Gastrocnemius medialis (tissue), 4 donors: Measurements from ENCODE around the gene PKP4. TPM values are rescaled to one million over a fixed set of nuclear protein-coding genes. Genes with fewer than 3 reads are reported as not detected.

Experiments
- ATAC-seq, 2 donors: fragments of 150-250 bp; one replicate each; pipeline ENCODE4 v1.9.1; 2016
- DNase-seq, 2 donors: peaks; one replicate each; pipeline ENCODE4 v3.0.0-alpha.2; 2019
- H3K27ac ChIP-seq, 4 donors: fragments of 200-600 bp; sonication (generic); 1 replicate in 1 of 4; 2 replicates in 3 of 4; pipeline ENCODE4 v1.5.1; 2016 to 2018; ENCODE audit warnings: mild to moderate bottlenecking in 2 of 4, moderate library complexity in 1 of 4
- H3K27me3 ChIP-seq, 3 donors: fragments of 200-600 bp; sonication (generic) in 2 of 3; 1 replicate in 1 of 3; 2 replicates in 2 of 3; pipeline versions ENCODE4 v1.5.1 to v1.6.0; 2016 to 2019; ENCODE audit warnings: mild to moderate bottlenecking in 1 of 3, moderate library complexity in 1 of 3
- H3K36me3 ChIP-seq, 2 donors: fragments of 200-600 bp; sonication (generic) in 1 of 2; one replicate each; pipeline ENCODE4 v1.5.1; 2017 to 2018
- H3K4me1 ChIP-seq, 2 donors: fragments of 200-600 bp; sonication (generic) in 1 of 2; one replicate each; pipeline ENCODE4 v1.5.1; 2016 to 2017; ENCODE audit warnings: mild to moderate bottlenecking in 2 of 2
- H3K4me3 ChIP-seq, 4 donors: fragments of 200-600 bp; sonication (generic) in 3 of 4; 1 replicate in 1 of 4; 2 replicates in 3 of 4; pipeline ENCODE4 v1.5.1; 2016 to 2019; ENCODE audit warnings: mild to moderate bottlenecking in 2 of 4
- H3K9me3 ChIP-seq, 3 donors: fragments of 200-600 bp; sonication (generic) in 2 of 3; 1 replicate in 1 of 3; 2 replicates in 2 of 3; pipeline ENCODE4 v1.5.1; 2016 to 2019
- POLR2A ChIP-seq, 2 donors: fragments of 450-650 bp; IDR thresholded peaks; one replicate each; pipeline ENCODE4 v1.6.1; 2017; ENCODE audit warnings: antibody characterized with exemption in 2 of 2, mild to moderate bottlenecking in 2 of 2, moderate library complexity in 2 of 2
- in situ Hi-C, 4 donors: fragments of 200-750 bp; cut with MboI; loops; one replicate each; pipeline versions ENCODE4 v1.15.0 to v1.8.0; 2017; ENCODE audit warnings: low sequenced_read_pairs in 4 of 4
- intact Hi-C: fragments of 100-400 bp; cut with DNase I; formaldehyde crosslinking; loops from one replicate; pipeline ENCODE4 v1.15.1; 2023; ENCODE audit warnings: low total_unique reads
- total RNA-seq, 4 donors: library from RNA; depleted of rRNA; stranded (reverse); fragments of >200 nt; gene quantifications; one replicate each; pipeline versions ENCODE4 v1.1.0 to v1.2.3, GENCODE V29; 2016
- TF ChIP-seq, protein P1 (sequence below), 5 experiments: fragments of 450-650 bp in 3 of 5; fragments of 200-600 bp in 2 of 5; sonication (generic) in 2 of 5; IDR thresholded peaks in 4 of 5; conservative IDR thresholded peaks in 1 of 5; 1 replicate in 4 of 5; 2 replicates in 1 of 5; pipeline ENCODE4 v1.5.1; 2016 to 2019; ENCODE audit warnings: antibody characterized with exemption in 5 of 5, mild to moderate bottlenecking in 3 of 5, moderate library complexity in 3 of 5

Gene PKP4
- total RNA-seq, 4 donors from 2014 or later: 15.3 to 36.0 (median 25.6) TPM

DNA sequence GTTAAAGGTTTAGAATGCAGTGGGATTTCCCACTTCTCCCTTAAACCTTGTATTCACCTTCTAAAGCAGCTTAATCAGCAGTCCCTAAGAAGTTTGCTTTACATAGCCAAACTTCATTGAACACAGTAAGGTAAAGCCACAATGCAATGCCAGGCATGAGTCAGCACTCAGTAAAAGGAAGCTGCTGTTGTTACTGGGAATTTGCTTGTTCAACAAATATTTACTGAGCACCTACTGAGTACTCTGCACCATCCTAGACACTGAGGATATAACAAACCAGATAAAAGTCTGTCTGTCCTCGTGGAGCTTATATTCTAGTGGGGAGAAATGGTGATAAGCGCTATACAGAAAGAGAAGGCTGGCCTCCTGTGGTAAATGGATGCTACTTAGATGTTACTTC is 162.7 kb downstream of the PKP4 start:
- ATAC-seq (no peak), DNase-seq (no peak)
- Histone ChIP-seq H3K36me3 (peaks cover 0 to 12% of the 10 kb centered on the region in 2 donors), H3K4me3 (no peak overlapping the region), H3K27ac (no peak overlapping the region), H3K9me3 (no peaks in the 10 kb centered on the region), H3K27me3 (no peaks in the 10 kb centered on the region), H3K4me1 (no peaks in the 10 kb centered on the region)
- TF ChIP-seq, protein P1, sequence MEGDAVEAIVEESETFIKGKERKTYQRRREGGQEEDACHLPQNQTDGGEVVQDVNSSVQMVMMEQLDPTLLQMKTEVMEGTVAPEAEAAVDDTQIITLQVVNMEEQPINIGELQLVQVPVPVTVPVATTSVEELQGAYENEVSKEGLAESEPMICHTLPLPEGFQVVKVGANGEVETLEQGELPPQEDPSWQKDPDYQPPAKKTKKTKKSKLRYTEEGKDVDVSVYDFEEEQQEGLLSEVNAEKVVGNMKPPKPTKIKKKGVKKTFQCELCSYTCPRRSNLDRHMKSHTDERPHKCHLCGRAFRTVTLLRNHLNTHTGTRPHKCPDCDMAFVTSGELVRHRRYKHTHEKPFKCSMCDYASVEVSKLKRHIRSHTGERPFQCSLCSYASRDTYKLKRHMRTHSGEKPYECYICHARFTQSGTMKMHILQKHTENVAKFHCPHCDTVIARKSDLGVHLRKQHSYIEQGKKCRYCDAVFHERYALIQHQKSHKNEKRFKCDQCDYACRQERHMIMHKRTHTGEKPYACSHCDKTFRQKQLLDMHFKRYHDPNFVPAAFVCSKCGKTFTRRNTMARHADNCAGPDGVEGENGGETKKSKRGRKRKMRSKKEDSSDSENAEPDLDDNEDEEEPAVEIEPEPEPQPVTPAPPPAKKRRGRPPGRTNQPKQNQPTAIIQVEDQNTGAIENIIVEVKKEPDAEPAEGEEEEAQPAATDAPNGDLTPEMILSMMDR (IDR thresholded peaks at IDR 0.05 in 4 of 5, conservative IDR thresholded peaks at IDR 0.05 in 1 of 5): no peak
- TF ChIP-seq POLR2A (IDR thresholded peaks at IDR 0.05): no peak
- in situ Hi-C loops (no loop called here), intact Hi-C loops (no loop called here)

GRCh38 chr2:158620656-158621055 is 163.9 kb downstream of the PKP4 start:
- Histone ChIP-seq H3K4me1 (no peaks in the 10 kb centered on the region), H3K27ac (no peak overlapping the region), H3K27me3 (no peaks in the 10 kb centered on the region), H3K36me3 (peaks cover 0 to 23% of the 10 kb centered on the region in 2 donors), H3K9me3 (no peaks in the 10 kb centered on the region), H3K4me3 (no peak overlapping the region)
- no peak for ATAC-seq
- no peak for DNase-seq
- TF ChIP-seq, protein P1 (IDR thresholded peaks at IDR 0.05 in 4 of 5, conservative IDR thresholded peaks at IDR 0.05 in 1 of 5): no peak
- TF ChIP-seq POLR2A (IDR thresholded peaks at IDR 0.05): no peak
- intact Hi-C loops: no loop called here
- in situ Hi-C loops: no loop called here

DNA sequence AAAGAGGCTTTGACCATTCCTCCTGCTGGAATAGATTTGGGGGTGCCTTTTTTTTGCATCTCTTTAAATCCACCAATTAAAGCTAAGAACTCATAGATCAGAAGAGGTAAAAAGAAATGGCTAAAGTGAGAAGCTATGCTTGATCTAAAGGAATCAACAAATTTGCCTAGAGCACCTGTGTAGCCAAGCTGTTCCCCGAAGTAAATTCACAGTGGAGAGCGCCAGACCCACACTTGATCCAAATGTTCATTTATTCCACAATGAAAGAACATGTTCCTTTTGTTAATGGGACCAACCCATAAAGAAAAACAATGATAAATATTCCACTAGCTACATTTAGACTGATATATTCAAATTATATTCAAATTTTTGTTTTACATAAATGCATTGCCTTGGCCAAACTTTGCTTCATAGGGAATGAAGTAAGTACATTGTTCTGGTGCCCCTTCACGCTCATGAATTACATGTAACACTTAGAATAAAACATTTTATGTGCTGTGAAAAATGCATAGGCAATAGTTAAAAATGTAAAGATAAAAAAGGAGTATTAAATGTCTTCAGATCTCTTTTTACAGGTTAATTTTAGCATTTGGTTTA is 167.4 kb downstream of the PKP4 start:
- Histone ChIP-seq H3K36me3 (peaks cover 0 to 25% of the 10 kb centered on the region in 2 donors), H3K27ac (no peak overlapping the region), H3K4me1 (no peaks in the 10 kb centered on the region), H3K27me3 (no peaks in the 10 kb centered on the region), H3K9me3 (no peaks in the 10 kb centered on the region), H3K4me3 (no peak overlapping the region)
- TF ChIP-seq, protein P1 (IDR thresholded peaks at IDR 0.05 in 4 of 5, conservative IDR thresholded peaks at IDR 0.05 in 1 of 5): no peak
- TF ChIP-seq POLR2A (IDR thresholded peaks at IDR 0.05): no peak
- in situ Hi-C loops: no loop called here
- ATAC-seq (no peak), DNase-seq (no peak)
- intact Hi-C loops: no loop called here

- Histone ChIP-seq H3K4me3 (no peak overlapping the region), H3K27ac (no peak overlapping the region), H3K4me1 (no peaks in the 10 kb centered on the region), H3K36me3 (peaks cover 0 to 25% of the 10 kb centered on the region in 2 donors), H3K27me3 (no peaks in the 10 kb centered on the region), H3K9me3 (no peaks in the 10 kb centered on the region)
- in situ Hi-C loops (no loop called here), intact Hi-C loops (no loop called here)
- no peak for DNase-seq
- TF ChIP-seq, protein P1 (IDR thresholded peaks at IDR 0.05 in 4 of 5, conservative IDR thresholded peaks at IDR 0.05 in 1 of 5): no peak
- no peak for TF ChIP-seq POLR2A (IDR thresholded peaks at IDR 0.05)
- no peak for ATAC-seq
These were observed 168.2 kb downstream of the PKP4 start for GRCh38 chr2:158624961-158625360.

GRCh38 chr2:158629116-158629515 is 172.4 kb downstream of the PKP4 start:
- TF ChIP-seq, protein P1 (IDR thresholded peaks at IDR 0.05 in 4 of 5, conservative IDR thresholded peaks at IDR 0.05 in 1 of 5): no peak
- no peak for TF ChIP-seq POLR2A (IDR thresholded peaks at IDR 0.05)
- DNase-seq (no peak), ATAC-seq (no peak)
- intact Hi-C loops (no loop called here), in situ Hi-C loops (no loop called here)
- Histone ChIP-seq H3K4me1 (no peaks in the 10 kb centered on the region), H3K9me3 (no peaks in the 10 kb centered on the region), H3K27me3 (no peaks in the 10 kb centered on the region), H3K27ac (no peak overlapping the region), H3K4me3 (no peak overlapping the region), H3K36me3 (peaks cover 0 to 29% of the 10 kb centered on the region in 2 donors)
